ENCODE measurements around the gene ADH4.
"Not testable (repeated sequence)": the region's sequence is repeated elsewhere in the genome, so short reads cannot be mapped to it uniquely, and the experiment has no call there.

The ADH4 gene

GRCh38 chr4:99144070-99144469, at the start of gene ADH4:
ADH4 (minus strand) TSS chr4:99144297; CDS start chr4:99144222, 75 bp downstream.
- ATAC-seq, result no peak

GRCh38 chr4:99190336-99190735, 46.2 kb upstream of the ADH4 start:
- no peak for ATAC-seq

- not testable (repeated sequence) for ATAC-seq
These were observed 45.8 kb upstream of the ADH4 start for GRCh38 chr4:99189900-99190299.

GRCh38 chr4:99186029-99186428, 41.9 kb upstream of the ADH4 start:
- ATAC-seq, result no peak

GRCh38 chr4:99185581-99185980, 41.5 kb upstream of the ADH4 start:
- no peak for ATAC-seq

- no peak for ATAC-seq
These were observed 36.4 kb upstream of the ADH4 start for GRCh38 chr4:99180382-99181070.

- no peak for ATAC-seq
These were observed 35.5 kb upstream of the ADH4 start for GRCh38 chr4:99179626-99180025.

GRCh38 chr4:99179178-99179577, 35.1 kb upstream of the ADH4 start:
- no peak for ATAC-seq

GRCh38 chr4:99166544-99166943, 22.4 kb upstream of the ADH4 start:
- no peak for ATAC-seq

- no peak for ATAC-seq
These were observed 21.9 kb upstream of the ADH4 start for GRCh38 chr4:99165978-99166377.

- no peak for ATAC-seq
These were observed 17.4 kb upstream of the ADH4 start for GRCh38 chr4:99161373-99162099.

- no peak for ATAC-seq
These were observed 15.6 kb upstream of the ADH4 start for GRCh38 chr4:99159699-99160098.

- no peak for ATAC-seq
These were observed 13.4 kb upstream of the ADH4 start for GRCh38 chr4:99157478-99157935.

- ATAC-seq, result no peak
These were observed 12.9 kb upstream of the ADH4 start for GRCh38 chr4:99156992-99157391.

GRCh38 chr4:99154658-99155342, 10.7 kb upstream of the ADH4 start:
- no peak for ATAC-seq

- ATAC-seq, result no peak
These were observed 7.9 kb upstream of the ADH4 start for GRCh38 chr4:99151995-99152394.

GRCh38 chr4:99151452-99151851, 7.4 kb upstream of the ADH4 start:
- no peak for ATAC-seq

GRCh38 chr4:99149426-99150019, 5.4 kb upstream of the ADH4 start:
- no peak for ATAC-seq

GRCh38 chr4:99148550-99148949, 4.5 kb upstream of the ADH4 start:
- no peak for ATAC-seq

GRCh38 chr4:99144587-99144986, 490 bp upstream of the ADH4 start:
- no peak for ATAC-seq

GRCh38 chr4:99136329-99136728, 7.8 kb downstream of the ADH4 start:
- ATAC-seq, result no peak

- ATAC-seq, result no peak
These were observed 8.4 kb downstream of the ADH4 start for GRCh38 chr4:99135541-99136162.

- no peak for ATAC-seq
These were observed 9.5 kb downstream of the ADH4 start for GRCh38 chr4:99134586-99134985.
